ENCODE data around the gene BCR.

Gene BCR

GRCh38 chr22:23245045-23245798 lies 64.9 kb downstream of the BCR start:
- no peak for DNase-seq (ENCODE audit: low read depth in 2 of 2)

- DNase-seq (ENCODE audit: low read depth in 2 of 2): no peak
Measured at GRCh38 chr22:23245799-23246136, 65.5 kb downstream of the BCR start.

- no peak for DNase-seq (ENCODE audit: low read depth in 2 of 2)
Measured at GRCh38 chr22:23246982-23247766, 66.9 kb downstream of the BCR start.

GRCh38 chr22:23248583-23248982 lies 68.3 kb downstream of the BCR start:
- DNase-seq (ENCODE audit: low read depth in 2 of 2): no peak

- DNase-seq (ENCODE audit: low read depth in 2 of 2): no peak
Measured at GRCh38 chr22:23250056-23250784, 69.9 kb downstream of the BCR start.

- no peak for DNase-seq (ENCODE audit: low read depth in 2 of 2)
Measured at GRCh38 chr22:23250785-23251363, 70.6 kb downstream of the BCR start.

GRCh38 chr22:23251445-23252093 lies 71.3 kb downstream of the BCR start:
- DNase-seq (ENCODE audit: low read depth in 2 of 2): no peak

GRCh38 chr22:23253475-23254055 lies 73.3 kb downstream of the BCR start:
- DNase-seq (ENCODE audit: low read depth in 2 of 2): no peak

- no peak for DNase-seq (ENCODE audit: low read depth in 2 of 2)
Measured at GRCh38 chr22:23255506-23256170, 75.3 kb downstream of the BCR start.

- DNase-seq (ENCODE audit: low read depth in 2 of 2): no peak
Measured at GRCh38 chr22:23256171-23256932, 76.0 kb downstream of the BCR start.

GRCh38 chr22:23256986-23257888 lies 76.9 kb downstream of the BCR start:
- DNase-seq (ENCODE audit: low read depth in 2 of 2): no peak

GRCh38 chr22:23257889-23258825 lies 77.8 kb downstream of the BCR start:
- no peak for DNase-seq (ENCODE audit: low read depth in 2 of 2)

GRCh38 chr22:23258826-23259170 lies 78.5 kb downstream of the BCR start:
- no peak for DNase-seq (ENCODE audit: low read depth in 2 of 2)

GRCh38 chr22:23259916-23260644 lies 79.8 kb downstream of the BCR start:
- DNase-seq (ENCODE audit: low read depth in 2 of 2): no peak

- no peak for DNase-seq (ENCODE audit: low read depth in 2 of 2)
Measured at GRCh38 chr22:23260645-23261581, 80.6 kb downstream of the BCR start.

- no peak for DNase-seq (ENCODE audit: low read depth in 2 of 2)
Measured at GRCh38 chr22:23261900-23262450, 81.7 kb downstream of the BCR start.

All from stimulated activated CD8-positive, alpha-beta memory T cell treated with anti-CD3 and anti-CD28 coated beads, Interleukin-2, amount 100 ng/mL, for 1 hour (primary cell).